Measurements from ENCODE around the gene CDYL.
"Not testable (repeated sequence)": the region's sequence is repeated elsewhere in the genome, so short reads cannot be mapped to it uniquely, and the experiment has no call there.

The CDYL gene

DNA sequence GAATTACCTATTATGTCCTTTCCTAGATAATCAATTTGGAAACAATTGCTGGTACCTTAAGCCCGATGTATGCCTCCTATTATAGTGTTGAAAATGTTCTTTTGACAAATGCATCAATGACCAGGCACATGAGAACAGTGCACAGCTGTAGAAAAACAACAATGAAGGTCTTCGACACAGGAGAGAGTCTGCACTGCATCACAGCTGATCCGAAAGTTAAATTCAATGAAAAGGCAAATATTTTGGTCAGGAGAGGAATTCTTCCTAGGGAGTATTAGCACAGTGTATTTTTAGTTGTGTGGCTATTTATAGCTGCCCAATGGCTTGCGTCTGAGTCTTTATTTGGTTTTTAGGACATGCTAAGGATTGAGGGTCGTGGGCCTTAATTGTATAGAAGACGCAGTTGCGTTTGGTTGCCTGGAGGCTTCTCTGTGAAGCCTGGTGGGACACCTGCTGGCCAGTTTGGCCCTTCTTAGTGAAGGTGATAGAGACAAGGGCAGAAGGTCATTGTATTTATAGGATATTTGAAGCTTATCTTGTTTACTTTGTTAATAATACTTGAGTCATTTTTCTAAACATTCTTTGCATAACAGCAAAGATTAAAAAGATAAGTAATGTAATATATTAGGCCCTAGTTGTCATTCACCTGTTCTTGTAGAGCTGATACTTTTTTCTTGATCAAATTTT, 72.3 kb downstream of the CDYL start:
- DNase-seq: no peak

DNA sequence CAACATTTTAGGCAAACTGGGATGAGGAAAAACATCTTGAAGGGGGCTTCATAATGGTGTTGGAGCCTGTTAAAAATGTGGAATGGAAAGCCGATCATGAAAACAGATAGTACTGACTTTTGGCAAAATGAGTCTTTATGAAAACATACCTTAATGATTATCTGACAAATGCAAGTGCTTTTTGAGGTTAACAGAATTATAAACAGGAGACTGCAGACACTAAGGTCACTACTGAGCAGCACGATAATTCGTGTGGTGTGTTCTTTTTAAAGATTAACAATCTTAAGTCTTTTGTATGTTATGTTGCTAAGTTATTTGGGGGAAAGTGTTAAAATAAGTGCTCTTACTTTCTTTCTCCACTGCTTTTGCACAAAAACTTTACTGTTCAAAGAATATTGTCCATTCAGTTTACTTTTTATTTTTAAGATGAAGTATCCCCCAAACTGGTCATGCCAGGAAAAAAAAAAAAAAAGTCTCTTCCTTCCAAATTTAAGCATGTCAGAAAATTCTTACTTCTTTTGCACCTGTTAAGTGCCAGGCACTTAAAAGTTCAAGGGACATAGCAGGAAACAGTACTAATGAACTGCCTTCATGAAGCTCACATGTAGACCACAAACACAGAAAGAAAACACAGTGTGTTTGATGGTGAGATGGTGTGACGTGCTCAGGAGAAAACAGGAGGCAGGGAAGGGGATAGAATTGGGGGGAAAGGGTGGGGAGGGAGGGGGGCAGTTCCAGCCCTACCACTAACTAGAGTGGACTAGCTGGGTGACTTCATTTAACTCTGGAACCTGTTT, 73.2 kb downstream of the CDYL start:
- no peak for DNase-seq

DNA sequence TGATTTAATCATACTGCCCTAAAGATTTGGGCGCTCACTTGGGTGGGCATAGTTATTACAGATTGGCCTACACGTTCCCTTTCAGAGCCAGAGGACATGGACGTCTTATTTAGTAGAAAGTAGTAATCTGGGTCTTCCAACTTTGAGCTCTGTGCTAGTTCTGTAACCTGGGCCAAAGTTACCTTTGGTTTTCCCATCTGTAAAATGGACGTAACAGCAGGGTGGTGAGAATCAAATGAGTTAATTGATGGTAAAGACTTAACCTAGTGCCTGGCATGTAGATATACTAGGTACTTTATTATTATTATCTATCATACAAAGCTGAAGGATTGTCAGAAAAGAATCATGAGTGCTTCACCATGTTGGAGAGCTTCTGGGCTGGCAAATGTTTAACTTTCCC, 74.8 kb downstream of the CDYL start:
- no peak for DNase-seq

GRCh38 chr6:4852186-4852585, 76.0 kb downstream of the CDYL start:
- DNase-seq: not testable (repeated sequence)

DNA sequence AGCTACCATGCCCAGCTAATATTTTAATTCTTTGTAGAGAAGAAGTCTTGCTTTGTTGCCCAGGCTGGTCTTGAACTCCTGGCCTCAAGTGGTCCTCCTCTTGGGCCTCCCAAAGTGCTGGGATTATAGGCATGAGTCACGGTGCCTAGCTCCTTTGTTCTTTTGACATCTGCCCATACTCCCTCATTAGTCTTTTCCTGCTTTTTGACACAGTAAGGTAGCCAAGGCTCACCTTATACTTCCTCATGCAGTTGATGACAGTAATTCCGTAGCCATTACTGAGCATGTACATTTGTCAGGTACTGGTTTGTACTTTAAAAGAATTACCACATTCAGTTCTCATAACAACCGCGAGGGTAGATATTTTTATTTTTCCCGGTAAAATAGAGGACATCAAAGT, 76.7 kb downstream of the CDYL start:
- no peak for DNase-seq

DNA sequence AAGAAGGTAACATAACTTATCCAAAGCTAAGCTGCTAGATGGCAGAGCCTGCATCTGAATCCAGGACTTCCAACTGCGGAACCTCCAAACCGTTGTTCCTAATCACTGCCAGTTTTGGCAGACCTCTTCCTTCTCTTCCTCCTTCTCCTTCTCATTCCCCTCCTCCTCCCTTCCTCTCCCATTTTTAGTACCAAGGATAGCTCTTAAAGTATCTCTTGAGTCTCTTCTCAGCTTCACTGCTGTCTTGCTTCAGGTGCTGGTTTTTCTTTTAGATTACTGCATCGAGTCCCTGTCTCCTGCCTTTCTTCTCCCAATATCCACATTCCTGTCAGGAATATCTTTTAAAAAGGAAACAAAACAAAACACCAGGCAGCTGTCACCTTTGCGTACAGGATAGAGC, 77.1 kb downstream of the CDYL start:
- no peak for DNase-seq

GRCh38 chr6:4853782-4854511, 77.7 kb downstream of the CDYL start:
- DNase-seq: no peak

DNA sequence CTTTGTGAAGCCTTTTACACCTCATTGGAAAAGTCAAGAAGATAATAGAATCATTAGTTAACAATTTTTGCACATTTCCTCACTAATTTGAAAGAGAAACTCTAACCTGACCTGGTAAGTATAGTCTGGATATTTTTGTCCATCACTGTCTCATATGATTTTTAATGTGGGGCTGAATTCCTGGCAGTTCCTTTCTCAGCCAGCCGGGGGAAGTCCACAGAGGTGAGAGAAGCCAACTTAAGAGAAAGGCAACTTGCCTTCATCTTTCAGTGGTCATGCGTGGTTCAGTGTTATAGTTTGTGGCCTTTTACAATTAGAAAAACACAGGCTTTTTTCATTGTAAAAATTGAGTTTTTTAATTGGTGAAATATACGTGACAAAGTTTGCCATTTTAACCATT, 80.6 kb downstream of the CDYL start:
- DNase-seq: no peak

DNA sequence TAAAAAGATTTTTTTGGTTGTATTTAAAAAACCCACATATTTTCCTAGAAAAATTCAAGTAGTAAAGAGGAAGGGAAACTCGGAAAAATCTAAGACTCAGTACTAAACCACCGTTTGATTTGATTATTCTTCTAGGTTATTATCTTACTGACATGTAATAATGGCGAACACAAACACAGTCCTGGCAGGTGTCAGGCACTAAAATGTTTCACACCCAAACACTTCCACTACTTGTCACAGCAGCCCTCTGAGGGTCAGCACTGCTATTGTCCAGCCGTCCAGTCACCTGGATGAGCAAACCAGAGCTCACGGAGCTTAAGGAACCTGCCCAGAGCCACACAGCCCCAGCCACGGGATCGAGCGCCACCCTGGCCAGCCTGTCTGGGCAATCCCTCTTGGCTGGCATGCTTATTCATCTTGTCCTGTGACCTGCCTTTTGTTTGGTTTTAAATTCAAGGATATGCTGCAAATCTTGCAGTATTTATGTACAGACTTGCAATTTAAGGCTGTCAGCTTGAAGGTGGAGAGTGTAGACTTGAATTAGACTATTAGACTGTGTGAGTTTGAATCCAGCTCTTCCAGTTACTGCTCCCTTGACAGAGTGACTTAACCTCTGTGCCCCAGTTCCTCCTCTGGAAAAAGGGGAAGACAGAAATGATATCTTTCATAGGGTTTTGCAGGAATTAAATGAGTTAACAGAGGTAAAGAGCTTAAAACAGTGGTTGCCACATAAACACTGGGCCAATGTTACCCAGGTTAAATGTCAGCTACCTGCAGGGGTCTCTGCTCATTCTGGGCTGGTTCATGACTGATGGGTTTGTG, 82.2 kb downstream of the CDYL start:
- DNase-seq: no peak

GRCh38 chr6:4860387-4860786, 84.2 kb downstream of the CDYL start:
- no peak for DNase-seq

DNA sequence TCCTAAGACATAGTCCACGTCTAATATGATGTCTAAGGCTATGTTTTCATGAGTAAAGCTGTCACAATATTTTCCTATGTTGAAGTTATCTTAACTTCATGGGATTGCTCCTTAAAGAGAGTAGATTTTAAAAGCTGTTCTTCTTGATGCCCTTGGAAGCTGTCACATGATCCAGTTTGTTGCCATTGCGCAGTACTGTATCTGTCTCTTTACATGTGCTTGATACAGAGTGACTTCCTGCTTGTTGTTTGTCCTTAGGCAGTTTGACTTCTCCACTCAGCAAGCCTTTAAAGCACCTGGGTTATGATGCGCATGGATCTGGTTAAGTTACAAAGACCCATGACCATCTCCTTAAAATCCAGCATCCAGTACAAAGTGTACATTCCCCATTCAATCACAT, 85.4 kb downstream of the CDYL start:
- no peak for DNase-seq

DNA sequence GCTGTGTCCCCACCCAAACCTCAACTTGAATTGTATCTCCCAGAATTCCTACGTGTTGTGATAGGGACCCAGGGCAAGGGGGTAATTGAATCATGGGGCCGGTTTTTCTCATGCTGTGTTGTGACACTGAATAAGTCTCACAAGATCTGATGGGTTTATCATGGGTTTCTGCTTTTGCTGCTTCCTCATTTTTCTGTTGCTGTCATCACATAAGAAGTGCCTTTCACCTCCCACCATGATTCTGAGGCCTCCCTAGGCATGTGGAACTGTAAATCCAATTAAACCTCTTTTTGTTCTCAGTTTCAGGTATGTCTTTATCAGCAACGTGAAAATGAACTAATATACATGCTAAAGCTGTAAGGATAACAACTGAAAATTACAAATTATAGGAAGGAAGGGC, 88.3 kb downstream of the CDYL start:
- DNase-seq: no peak

- not testable (repeated sequence) for DNase-seq
Observed at GRCh38 chr6:4865006-4865405, 88.8 kb downstream of the CDYL start.

GRCh38 chr6:4870821-4871494, 94.8 kb downstream of the CDYL start:
- DNase-seq: no peak

GRCh38 chr6:4871825-4872224, 95.6 kb downstream of the CDYL start:
- no peak for DNase-seq

GRCh38 chr6:4872841-4873240, 96.6 kb downstream of the CDYL start:
- DNase-seq: no peak

GRCh38 chr6:4873928-4874327, 97.7 kb downstream of the CDYL start:
- DNase-seq: no peak

GRCh38 chr6:4879741-4880275, 103.6 kb downstream of the CDYL start:
- no peak for DNase-seq

GRCh38 chr6:4880363-4880762, 104.2 kb downstream of the CDYL start:
- DNase-seq: no peak

- DNase-seq: no peak
Observed at GRCh38 chr6:4883298-4883697, 107.1 kb downstream of the CDYL start.

DNA sequence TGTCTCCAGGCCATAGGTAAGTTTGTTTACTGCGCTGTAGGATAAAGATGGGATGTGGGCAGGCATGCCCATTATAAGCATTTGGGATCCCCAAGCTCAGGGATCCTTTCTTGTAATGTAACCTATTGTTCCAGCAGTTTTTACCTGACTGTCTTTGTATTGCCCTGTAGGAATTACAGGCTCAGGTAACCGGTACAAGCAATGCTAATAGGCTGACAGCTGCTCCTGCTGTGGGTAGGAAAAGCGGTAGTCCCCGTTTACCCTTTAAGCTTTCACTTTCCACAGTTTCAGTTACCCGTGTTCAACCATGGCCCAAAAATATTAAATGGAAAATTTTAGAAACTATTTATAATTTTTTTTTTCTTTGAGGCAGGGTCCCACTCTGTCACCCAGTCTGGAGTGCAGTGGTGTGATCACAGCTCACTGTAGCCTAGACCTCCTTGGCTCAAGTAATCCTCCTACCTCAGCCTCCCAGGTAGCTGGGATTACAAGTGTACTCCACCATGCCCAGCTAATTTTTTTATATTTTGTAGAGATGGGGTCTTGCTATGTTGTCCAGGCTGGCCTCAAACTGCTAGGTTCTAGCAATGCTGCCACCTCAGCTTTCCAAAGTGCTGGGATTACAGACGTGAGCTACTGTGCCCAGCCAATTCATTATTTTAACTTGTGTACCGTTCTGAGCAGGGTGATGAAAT, 108.6 kb downstream of the CDYL start:
- no peak for DNase-seq

Measured in effector CD4-positive, alpha-beta T cell (primary cell).